ACHN (cell line): Measurements from ENCODE around the gene MTMR1.

ENCODE experiments used
- DNase-seq: peaks from one replicate; pipeline ENCODE4 v3.0.0-alpha.2; 2015
- in situ Hi-C: cut with HindIII; loops from 2 replicates; pipeline ENCODE4 v1.10.0; 2017; ENCODE audit warnings: low sequenced_read_pairs, low pct_ligation_motif_present, low pct_unique_long_range_greater_than_20kb

MTMR1 gene

DNA sequence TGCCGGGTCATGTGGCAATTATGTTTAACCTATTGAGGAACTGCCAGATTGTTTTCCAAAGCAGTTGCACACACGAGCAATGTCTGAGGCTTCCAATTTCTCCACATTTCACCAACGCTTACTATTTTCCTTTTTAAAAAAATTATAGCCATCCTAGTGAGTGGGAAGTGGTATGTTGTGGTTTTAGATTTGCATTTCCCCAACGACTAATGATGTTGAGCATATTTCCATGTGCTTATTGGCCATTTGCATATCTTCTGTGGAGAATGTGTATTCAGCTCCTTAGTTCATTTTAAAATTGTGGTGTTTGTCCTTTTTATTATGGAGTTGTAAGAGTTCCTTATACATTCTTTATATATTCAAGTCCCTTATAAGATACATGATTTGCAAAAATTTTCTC is 60.2 kb downstream of the MTMR1 start:
- no peak for DNase-seq
- in situ Hi-C loops = loop anchor here (25.0 kb wide), 1 partner anchor 334 kb away; no protein-coding TSS in a partner anchor

DNA sequence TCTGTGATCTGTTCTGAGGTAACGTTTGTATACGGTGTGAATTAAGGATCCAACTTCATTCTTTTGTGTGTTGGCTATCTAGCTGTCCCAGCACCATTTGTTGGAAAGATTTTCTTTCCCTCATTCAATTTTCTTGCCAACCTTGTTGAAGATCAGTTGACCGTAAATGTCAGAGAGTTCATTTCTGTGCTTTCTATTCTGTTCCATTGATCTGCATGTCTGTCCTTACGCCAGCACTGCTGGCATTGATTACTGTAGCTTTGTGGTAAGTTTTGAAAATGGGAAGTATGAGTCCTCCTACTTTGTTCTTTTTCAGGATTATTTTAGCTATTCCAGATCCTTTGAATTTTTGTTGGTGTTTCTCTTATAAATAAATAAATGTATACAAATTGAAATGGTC is 60.8 kb downstream of the MTMR1 start:
- in situ Hi-C loops = loop anchor here (25.0 kb wide), 1 partner anchor 333 kb away; no protein-coding TSS in a partner anchor
- no peak for DNase-seq

DNA sequence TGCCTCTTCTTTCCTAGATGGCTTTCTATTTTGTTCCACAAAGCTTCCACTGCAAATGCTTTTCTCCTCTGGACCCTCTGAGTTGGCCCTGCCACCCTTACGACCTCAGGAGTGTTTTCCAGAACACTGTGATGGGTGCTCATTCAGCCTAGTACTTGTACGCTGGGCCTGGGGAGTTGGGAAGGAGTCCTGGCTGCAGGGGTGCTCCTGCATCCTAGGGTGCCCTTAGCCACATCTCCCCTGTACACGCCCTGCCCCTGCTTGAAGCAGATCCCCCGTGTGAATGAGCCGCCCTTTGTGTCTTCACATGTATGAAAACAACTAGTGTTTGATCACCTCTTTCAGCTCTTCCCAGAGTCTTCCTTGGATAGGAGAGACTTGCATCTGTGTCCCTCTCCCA is 64.2 kb downstream of the MTMR1 start:
- DNase-seq = no peak
- in situ Hi-C loops = loop anchor here (25.0 kb wide), 1 partner anchor 330 kb away; no protein-coding TSS in a partner anchor

DNA sequence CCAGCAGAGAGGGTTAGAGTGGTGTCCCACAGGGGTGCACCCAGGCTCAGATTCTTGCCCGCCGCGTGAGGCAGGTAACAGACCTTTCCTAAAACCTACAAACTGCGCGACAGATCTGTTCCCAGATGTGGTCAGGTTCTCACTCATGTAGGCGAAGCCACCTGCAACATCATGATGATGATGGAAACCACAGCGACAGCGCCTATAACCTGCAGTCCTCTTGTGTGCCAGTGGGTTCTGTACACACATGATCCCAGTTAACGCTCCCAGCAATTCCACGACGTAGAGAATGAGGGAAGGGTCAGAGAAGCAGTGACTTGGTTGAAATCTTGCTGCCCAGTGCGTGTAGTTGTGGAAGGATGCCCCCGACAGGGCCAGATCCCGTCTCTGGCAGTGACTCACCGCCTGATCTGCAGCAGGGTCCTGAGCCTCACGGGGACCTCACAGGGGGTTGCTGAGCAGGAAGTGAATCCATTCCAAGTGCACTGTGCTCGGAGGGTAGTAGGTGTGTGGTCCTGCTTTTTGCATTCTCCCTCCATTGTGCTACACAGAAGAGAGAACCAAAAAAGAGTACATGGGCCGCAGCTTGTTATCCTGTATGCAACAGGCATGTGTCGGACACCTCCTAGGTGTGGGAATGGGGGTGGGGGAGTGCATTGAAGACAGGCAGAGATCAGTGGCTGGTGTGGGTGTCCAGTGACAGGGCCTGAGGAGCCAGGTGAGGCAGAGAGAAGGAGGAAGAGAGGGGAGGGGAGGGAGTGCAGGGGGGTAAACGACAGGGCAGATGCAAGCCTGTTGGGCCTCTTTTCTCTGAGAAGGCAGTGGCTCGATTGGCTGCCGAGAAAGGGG is 66.6 kb downstream of the MTMR1 start:
- DNase-seq = no peak
- in situ Hi-C loops = loop anchor here (25.0 kb wide), 1 partner anchor 328 kb away; no protein-coding TSS in a partner anchor

DNA sequence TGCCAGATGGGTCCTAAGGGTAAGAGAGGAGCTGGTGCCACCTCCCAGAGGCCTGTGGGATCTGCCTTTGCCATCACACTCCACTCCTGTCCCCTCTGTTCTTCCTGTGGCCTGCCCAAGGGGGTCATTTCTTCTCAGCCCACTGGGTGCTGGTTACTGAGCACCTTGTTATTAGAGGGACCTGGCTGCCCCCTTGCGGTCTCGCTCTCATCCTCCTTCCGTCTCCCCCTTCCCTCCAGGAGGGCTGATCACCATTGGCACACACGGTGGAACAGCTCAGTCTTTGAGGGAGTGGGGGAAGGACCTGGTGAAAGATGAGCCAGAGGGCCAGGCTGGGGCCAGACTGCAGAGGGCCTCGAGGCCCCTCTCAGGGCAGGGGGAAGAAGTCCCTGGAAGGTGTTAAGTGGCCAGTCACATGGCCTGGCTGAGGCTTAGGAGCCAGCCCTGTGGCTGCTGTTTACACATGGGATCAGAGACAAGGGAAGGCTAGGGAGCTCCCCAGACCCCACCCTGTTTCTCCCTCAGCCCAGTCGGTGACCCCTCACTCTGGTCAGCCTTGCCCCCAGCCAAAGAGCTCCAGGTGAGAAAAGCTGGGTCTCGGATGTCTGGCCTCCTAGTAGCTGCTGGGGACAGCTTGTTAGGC is 68.1 kb downstream of the MTMR1 start:
- in situ Hi-C loops = loop anchor here (25.0 kb wide), 1 partner anchor 326 kb away; no protein-coding TSS in a partner anchor
- no peak for DNase-seq

DNA sequence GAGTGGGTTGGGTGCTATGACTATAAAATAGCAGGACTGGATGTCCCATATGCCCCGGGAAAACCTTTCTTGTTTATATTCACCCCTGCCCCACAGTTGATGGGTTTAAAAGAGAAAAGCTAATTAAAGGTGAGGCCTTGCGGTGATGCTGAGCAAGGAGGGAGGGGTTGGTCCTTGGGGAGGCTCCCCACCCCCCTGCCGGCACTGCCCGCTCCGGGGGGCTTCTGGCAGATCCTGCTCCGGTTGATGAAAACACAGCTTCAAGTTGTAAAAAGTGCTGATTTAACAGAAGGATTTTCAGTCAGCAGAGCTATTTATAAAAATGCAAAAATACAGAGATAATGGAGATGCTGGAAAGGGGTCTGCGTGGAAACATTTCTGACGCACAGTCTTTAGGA is 68.6 kb downstream of the MTMR1 start:
- in situ Hi-C loops = loop anchor here (25.0 kb wide), 1 partner anchor 325 kb away; no protein-coding TSS in a partner anchor
- DNase-seq = no peak

DNA sequence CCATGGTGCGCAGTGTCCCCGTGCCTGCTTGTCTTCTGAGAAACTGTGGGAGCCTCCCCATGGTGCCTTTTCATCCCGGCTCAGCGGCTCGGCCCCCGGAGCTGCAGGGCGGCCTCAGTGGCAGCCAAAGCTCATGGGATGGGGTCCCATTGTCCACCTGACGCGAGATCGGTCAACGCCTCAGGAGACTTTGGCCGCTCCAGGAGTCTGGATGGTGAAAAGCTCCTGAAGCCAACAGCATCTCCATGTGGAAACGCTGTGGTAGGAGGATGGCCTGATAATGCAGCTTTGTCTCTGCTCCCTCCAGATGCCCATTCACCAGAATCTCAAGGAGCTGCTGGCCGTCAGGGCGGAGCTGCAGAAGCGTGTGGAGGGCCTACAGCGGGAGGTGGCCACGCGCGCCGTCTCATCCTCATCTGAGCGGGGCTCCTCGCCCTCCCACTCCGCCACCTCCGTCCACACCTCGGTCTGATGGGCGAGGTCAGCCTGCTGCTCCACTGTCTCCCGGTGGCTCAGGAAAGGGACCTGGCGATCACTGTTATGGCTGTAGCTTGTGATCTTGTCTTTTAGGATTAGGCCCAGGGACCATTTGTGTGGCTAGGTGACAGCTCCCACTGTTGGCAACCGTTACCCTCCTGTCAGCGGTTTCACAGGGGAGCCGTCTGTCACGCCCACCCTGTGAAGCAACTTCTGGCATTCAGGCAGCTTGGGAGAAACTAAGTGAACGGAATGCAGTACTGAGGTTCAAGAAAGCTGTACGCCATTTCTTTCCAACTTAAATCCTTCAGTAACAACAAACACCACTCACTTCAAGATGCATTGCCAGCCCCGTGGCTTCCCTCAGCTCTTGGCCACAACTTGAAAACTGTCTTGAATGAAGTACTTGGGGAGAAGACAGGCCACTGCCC is 69.3 kb downstream of the MTMR1 start:
- no peak for DNase-seq
- in situ Hi-C loops = loop anchor here (25.0 kb wide), 1 partner anchor 325 kb away; no protein-coding TSS in a partner anchor

DNA sequence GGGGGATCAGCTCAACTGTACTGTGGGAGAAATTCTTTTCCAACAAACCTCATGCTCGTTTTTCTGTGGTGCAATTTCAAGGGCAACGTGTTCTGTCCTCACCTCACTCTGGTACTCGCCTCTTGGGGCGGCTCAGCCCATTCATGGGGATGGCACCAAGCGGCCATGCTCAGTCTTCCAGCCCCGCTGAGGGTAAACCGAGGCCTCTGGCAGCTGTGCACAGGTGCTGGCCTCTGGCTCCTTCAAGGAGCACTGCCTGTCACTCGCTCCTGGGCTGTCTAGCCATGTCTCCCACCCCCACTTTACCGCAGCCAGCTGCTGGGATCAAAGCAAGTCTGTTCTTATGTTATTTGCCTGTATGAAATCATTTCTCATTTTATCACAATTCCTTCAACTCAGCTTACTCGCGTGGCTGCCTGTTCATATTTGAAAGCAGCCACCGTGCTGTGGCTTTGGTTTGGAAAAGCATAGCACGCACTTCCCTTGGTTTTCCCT is 70.2 kb downstream of the MTMR1 start:
- in situ Hi-C loops = loop anchor here (25.0 kb wide), 1 partner anchor 324 kb away; no protein-coding TSS in a partner anchor
- no peak for DNase-seq

DNA sequence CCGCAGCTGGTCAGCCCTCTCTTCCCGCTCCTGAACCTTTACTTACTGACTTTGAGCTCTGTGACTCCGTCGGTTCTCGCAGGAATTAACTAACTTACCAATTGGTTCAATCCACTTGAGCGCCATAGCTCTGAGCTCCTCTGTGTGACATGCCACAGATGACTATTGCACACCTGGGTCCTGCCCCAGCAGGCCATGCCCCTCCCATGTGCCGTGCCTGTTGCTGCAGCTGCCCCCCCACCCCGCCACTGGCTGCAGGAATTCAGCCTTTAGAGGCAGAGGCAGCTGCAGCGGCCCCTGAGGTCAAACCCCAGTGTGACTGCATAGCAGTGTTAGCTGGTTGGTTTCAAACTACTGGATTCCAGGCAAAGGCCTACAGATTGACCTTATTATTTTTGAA is 70.6 kb downstream of the MTMR1 start:
- in situ Hi-C loops = loop anchor here (25.0 kb wide), 1 partner anchor 323 kb away; no protein-coding TSS in a partner anchor
- no peak for DNase-seq

DNA sequence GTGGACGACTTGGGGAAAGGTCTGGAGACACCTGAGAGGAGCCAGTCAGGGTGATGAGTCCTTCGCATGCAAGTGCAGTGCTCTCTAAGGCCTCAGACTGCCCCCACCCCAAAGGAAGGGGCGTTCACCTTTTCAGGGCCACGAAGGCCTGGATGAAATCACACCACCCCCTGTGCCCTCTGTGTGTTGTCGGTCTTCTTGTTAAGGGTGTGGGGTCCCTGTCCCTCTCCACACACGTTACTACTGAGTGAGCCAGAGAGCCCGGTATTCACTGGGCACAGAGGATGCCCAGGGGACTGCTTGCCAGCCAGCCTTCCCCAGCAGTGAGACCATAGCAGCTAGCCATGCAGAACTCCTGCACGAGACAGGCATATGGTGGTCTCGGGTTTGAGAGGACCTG is 72.0 kb downstream of the MTMR1 start:
- no peak for DNase-seq
- in situ Hi-C loops = loop anchor here (25.0 kb wide), 1 partner anchor 322 kb away; no protein-coding TSS in a partner anchor

DNA sequence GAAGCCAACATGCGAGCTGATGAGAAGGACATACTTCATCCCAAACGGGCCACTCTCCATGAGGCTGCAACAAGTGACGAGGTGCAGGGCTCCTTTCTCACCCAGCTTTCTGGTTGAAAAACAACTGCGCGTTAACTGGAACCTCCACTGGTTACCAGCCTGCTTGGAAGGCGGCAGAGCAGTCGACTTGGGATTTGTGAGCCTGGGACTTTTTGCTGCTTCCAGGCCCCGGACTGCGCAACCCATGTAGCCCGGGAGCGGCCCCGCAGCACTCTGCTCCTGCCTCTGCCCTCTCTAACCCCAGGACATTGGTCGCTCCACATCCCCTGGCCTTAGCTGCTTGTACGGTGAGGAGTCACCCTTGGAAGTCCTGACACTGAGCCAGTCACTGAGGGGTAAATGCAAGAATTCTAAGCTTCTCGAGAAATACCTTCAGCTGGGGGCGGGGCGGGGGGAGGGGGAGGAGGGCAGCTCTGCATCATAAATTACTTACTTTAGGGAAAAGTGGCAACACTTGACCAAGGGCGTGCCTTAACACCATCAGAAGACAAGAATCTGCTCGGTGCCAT is 72.7 kb downstream of the MTMR1 start:
- no peak for DNase-seq
- in situ Hi-C loops = loop anchor here (25.0 kb wide), 1 partner anchor 321 kb away; no protein-coding TSS in a partner anchor

DNA sequence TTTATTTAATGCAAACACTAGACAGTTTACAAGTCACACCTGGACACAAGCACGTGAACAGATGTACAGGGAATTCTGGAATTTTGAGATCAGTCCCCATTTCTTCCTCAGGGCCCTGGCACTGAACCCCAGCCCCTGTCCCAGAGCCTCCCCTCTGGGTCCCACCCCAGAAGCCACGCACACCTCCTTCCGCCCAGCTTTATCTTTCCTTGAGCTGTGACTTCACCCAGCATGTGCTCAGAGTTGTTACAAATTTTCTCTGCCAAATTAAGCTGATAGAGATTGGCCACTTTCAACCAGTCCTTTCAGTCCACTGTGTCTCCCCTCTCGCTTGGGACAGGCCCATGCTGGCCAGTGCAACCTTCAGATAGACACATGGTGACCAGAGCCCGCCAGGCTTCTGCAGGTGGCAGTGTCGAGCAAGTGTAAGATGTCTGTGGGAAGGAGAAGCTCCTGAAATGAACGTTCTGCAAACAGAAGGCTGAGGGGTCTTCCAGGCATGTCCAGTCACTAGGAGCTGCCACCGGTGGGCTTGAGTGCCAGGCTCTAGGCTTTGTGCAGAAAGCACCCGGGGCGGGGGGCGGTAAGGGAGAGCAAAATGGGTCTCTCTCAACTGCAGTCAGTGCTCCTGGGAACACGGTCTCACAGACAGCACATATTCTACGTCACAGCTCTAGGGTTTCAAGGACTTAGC is 73.3 kb downstream of the MTMR1 start:
- in situ Hi-C loops = loop anchor here (25.0 kb wide), 1 partner anchor 321 kb away; no protein-coding TSS in a partner anchor
- DNase-seq = no peak

DNA sequence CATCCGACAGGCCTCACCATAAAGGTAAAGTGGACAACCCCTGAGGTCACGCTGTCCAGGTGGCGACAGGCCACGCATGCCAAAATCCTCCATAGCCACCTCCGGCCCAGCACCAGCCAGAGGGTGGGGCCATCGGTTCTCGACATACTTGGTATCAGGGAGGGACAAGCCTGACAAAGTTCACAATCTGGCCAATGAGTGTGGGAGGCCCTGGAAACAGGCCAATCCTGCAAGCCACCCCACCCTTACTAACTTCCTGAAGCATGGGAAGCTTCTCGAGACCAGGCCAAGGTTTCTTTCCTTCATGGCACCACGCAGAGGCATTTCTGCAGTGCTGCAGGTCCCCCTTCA is 73.8 kb downstream of the MTMR1 start:
- DNase-seq = no peak
- in situ Hi-C loops = loop anchor here (25.0 kb wide), 1 partner anchor 320 kb away; no protein-coding TSS in a partner anchor

DNA sequence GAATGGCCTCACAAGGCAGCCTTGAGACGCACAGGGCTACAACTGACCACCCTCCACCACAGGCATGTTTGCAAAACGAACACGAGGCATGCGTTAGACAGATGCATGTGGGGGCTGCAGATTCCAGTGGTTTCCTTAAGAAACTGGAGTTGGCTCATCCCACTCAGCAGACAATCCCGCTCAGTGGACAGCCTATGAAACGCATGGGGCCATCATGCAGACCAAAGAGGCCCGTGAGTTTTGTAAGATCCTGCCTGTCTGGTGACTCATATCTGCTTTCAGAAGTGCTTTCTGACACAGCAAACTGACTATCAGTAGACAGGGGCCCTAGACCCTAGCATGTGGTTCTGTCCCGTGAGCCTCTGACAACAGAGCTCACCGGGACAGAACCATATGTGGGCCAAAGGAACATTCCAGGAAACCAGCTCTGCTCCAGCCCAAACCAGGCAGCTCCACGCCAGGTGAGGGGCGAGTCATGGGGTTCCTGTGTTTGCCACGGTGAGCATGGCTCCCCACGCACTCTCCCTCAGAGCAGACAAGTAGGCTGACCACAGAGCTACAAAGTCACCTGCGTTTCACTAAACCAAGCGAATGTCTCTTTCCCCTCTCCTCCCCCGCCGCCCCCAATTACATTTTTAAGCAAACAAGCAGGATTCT is 74.4 kb downstream of the MTMR1 start:
- no peak for DNase-seq
- in situ Hi-C loops = loop anchor here (25.0 kb wide), 1 partner anchor 320 kb away; no protein-coding TSS in a partner anchor

DNA sequence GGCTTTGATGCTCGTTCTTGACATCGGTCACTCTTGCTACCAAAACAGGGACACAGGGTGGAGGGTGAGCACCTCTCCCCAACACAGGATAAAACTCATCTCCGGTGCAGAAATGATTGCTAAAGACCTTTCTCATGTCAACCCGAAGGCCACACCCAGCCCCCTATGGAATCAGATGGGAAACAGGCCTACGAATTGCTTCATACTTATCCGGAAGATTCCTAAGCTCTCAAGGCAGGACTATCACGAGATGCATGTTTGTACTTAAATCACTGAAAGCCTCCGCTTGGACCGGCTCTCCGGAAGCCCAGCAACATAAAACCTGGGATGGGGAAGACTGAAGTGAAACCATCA is 74.9 kb downstream of the MTMR1 start:
- DNase-seq = no peak
- in situ Hi-C loops = loop anchor here (25.0 kb wide), 1 partner anchor 319 kb away; no protein-coding TSS in a partner anchor

DNA sequence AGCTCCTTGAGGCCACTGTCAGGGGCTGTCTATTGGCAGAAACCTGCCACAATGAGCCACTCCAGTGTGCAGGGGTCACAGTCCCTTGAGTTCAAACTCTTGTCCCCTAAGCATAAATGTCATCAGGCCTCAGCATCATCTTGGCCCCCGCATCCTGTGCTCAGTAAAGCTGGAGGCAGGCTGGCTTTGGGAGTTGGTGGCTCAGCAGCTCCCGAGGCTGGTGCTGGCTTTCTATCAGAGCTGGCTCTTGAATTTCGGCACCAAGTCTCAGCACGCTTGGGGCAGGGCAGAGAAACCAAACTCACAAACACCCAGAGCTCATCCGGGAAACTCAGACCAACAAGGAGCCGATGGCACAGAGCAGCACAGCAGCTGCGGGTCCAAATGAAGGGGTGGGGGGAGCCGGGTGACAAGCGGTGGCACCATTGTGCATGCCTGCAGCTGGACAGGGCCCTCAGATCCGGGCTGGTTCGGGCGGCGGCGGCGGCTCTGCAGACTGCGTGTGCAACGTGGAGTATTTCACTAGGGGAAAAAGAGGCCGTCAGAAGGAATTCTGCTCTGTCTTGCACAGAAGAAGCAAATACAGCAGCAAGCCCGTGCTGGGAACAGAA is 75.5 kb downstream of the MTMR1 start:
- no peak for DNase-seq
- in situ Hi-C loops = loop anchor here (25.0 kb wide), 1 partner anchor 319 kb away; no protein-coding TSS in a partner anchor
